HCT116 (cell line): Measurements from ENCODE around the gene TBX5. TPM values are rescaled to one million over a fixed set of nuclear protein-coding genes. Genes with fewer than 3 reads are reported as not detected.

Experiments
- ATAC-seq: fragments of 200-7000 bp; cut with Tn5 transposase; 2 replicates; pipeline ENCODE4 v1.9.1; 2020; ENCODE audit warnings: mild to moderate bottlenecking, moderate library complexity
- BruUV-seq: library from RNA; stranded (reverse); fragments of 400-500 nt; replicated peaks from 2 replicates; lab custom pipeline; 2021; lab: Mats Ljungman, UMichigan
- CTCF ChIA-PET: fragments of 300-600 bp; sonication (Branson Sonifier 250); formaldehyde crosslinking; loops from one replicate; lab custom pipeline; 2021; ENCODE audit warnings: antibody characterized with exemption; lab: Charles Lee
- POLR2A ChIA-PET: fragments of 300-600, 350-600 bp; sonication (Branson Sonifier 250); formaldehyde crosslinking; loops from one replicate; lab custom pipeline; 2021; ENCODE audit warnings: antibody characterized with exemption; lab: Charles Lee
- RAD21 ChIA-PET, 2 experiments: fragments of 300-600 bp; sonication (Branson Sonifier 250); formaldehyde crosslinking; loops; one replicate each; lab custom pipeline; 2023; ENCODE audit warnings: low total read pairs in 2 of 2; ENCODE audit not compliant: uncharacterized antibody in 2 of 2, unreplicated experiment in 2 of 2, low non-redundant PET in 1 of 2; lab: Charles Lee
- DNase-seq: peaks from one replicate; pipeline ENCODE4 v3.0.0-alpha.2; 2010; ENCODE audit warnings: low read depth, low spot score
- H2AFZ ChIP-seq: fragments of 200-600 bp; shearing (Covaris generic), sonication (generic); 2 replicates; pipeline ENCODE4 v1.6.1; 2017; ENCODE audit warnings: low read depth, mixed run types, mixed read lengths, antibody characterized with exemption, low read length; ENCODE audit not compliant: poor library complexity, severe bottlenecking
- H3K27ac ChIP-seq: 2 replicates; pipeline ENCODE4 v1.5.1; 2012; ENCODE audit warnings: low read depth, low read length
- H3K27me3 ChIP-seq: fragments of 200-600 bp; sonication (generic); 2 replicates; pipeline ENCODE4 v1.6.1; 2016; ENCODE audit warnings: mixed run types, low read length, mixed read lengths; ENCODE audit not compliant: insufficient read depth
- H3K36me3 ChIP-seq, 2 experiments: fragments of 200-500 bp in 1 of 2; fragments of 200-600 bp in 1 of 2; sonication (Bioruptor generic) in 1 of 2; sonication (generic) in 1 of 2; 2 replicates each; pipeline versions ENCODE4 v1.5.1 to v1.6.1; 2014 to 2016; ENCODE audit warnings: low read length in 2 of 2, inconsistent platforms in 1 of 2, mixed read lengths in 1 of 2, mixed run types in 1 of 2; ENCODE audit not compliant: insufficient read depth in 2 of 2, control insufficient read depth in 1 of 2
- H3K4me1 ChIP-seq, 2 experiments: fragments of 200-600 bp in 1 of 2; sonication (generic) in 1 of 2; 2 replicates each; pipeline versions ENCODE4 v1.5.1 to v1.6.1; 2012 to 2017; ENCODE audit warnings: low read length in 2 of 2, inconsistent platforms in 1 of 2, mild to moderate bottlenecking in 1 of 2, mixed read lengths in 1 of 2, mixed run types in 1 of 2, moderate library complexity in 1 of 2; ENCODE audit not compliant: insufficient read depth in 2 of 2, control insufficient read depth in 1 of 2
- H3K4me2 ChIP-seq: fragments of 200-600 bp; sonication (generic); 2 replicates; pipeline ENCODE4 v1.6.1; 2017; ENCODE audit warnings: mixed run types, low read length, mixed read lengths
- H3K4me3 ChIP-seq, 2 experiments: fragments of 200-600 bp in 1 of 2; sonication (generic) in 1 of 2; replicated peaks in 1 of 2; 2 replicates each; pipeline ENCODE4 v1.5.1; 2011 to 2016; ENCODE audit warnings: low read length in 2 of 2, control low read depth in 1 of 2, low read depth in 1 of 2, mild to moderate bottlenecking in 1 of 2, mixed read lengths in 1 of 2, mixed run types in 1 of 2
- H3K79me2 ChIP-seq: fragments of 200-600 bp; sonication (generic); 2 replicates; pipeline ENCODE4 v1.6.1; 2017; ENCODE audit warnings: mild to moderate bottlenecking, mixed run types, low read length, moderate library complexity, mixed read lengths; ENCODE audit not compliant: insufficient read depth
- H3K9ac ChIP-seq: fragments of 200-600 bp; sonication (generic); 2 replicates; pipeline ENCODE4 v1.6.1; 2016; ENCODE audit warnings: low read length, mixed read lengths
- H3K9me2 ChIP-seq: fragments of 200-600 bp; sonication (generic), shearing (Covaris generic); 2 replicates; pipeline ENCODE4 v1.6.1; 2017; ENCODE audit warnings: mixed run types, mild to moderate bottlenecking, moderate library complexity; ENCODE audit not compliant: insufficient read depth
- H3K9me3 ChIP-seq, 2 experiments: fragments of 200-500 bp in 1 of 2; fragments of 200-600 bp in 1 of 2; sonication (Bioruptor generic) in 1 of 2; sonication (generic) in 1 of 2; 2 replicates each; pipeline ENCODE4 v1.6.1; 2014 to 2017; ENCODE audit warnings: low read length in 2 of 2, mixed read lengths in 2 of 2, inconsistent platforms in 1 of 2, low read depth in 1 of 2, mild to moderate bottlenecking in 1 of 2, mixed run types in 1 of 2, moderate library complexity in 1 of 2; ENCODE audit not compliant: control insufficient read depth in 1 of 2, insufficient read depth in 1 of 2
- H4K20me1 ChIP-seq: fragments of 200-600 bp; sonication (generic), shearing (Covaris generic); 2 replicates; pipeline ENCODE4 v1.6.1; 2017; ENCODE audit warnings: mixed run types, mild to moderate bottlenecking, moderate library complexity; ENCODE audit not compliant: insufficient read depth
- CBX3 ChIP-seq: IDR thresholded peaks from 2 replicates; pipeline ENCODE4 v1.6.1; 2012; ENCODE audit warnings: low read depth
- ELF1 ChIP-seq: IDR thresholded peaks from 2 replicates; pipeline ENCODE4 v1.6.1; 2012; ENCODE audit warnings: low read depth, borderline replicate concordance
- EZH2 ChIP-seq: fragments of 200-600 bp; sonication (generic); IDR thresholded peaks from 2 replicates; pipeline ENCODE4 v1.6.1; 2017; ENCODE audit warnings: antibody characterized with exemption, mixed run types
- EZH2phosphoT487 ChIP-seq: fragments of 200-600 bp; IDR thresholded peaks from 2 replicates; pipeline ENCODE4 v1.6.1; 2018; ENCODE audit warnings: antibody characterized with exemption, borderline replicate concordance
- FOSL1 ChIP-seq: IDR thresholded peaks from 2 replicates; pipeline ENCODE4 v1.6.1; 2012; ENCODE audit warnings: low read depth
- JUND ChIP-seq: IDR thresholded peaks from 2 replicates; pipeline ENCODE4 v1.6.1; 2012
- POLR2A ChIP-seq: IDR thresholded peaks from 2 replicates; pipeline ENCODE4 v1.7.0; 2011; ENCODE audit warnings: borderline replicate concordance; ENCODE audit not compliant: insufficient read depth, insufficient read length; ENCODE audit errors: extremely low read depth
- POLR2AphosphoS5 ChIP-seq: IDR thresholded peaks from 2 replicates; pipeline ENCODE4 v1.6.1; 2011; ENCODE audit warnings: mild to moderate bottlenecking, low read depth, low read length, moderate library complexity
- SP1 ChIP-seq: IDR thresholded peaks from 2 replicates; pipeline ENCODE4 v1.6.1; 2012; ENCODE audit warnings: low read depth
- SRF ChIP-seq: IDR thresholded peaks from 2 replicates; pipeline ENCODE4 v1.6.1; 2012; ENCODE audit warnings: low read depth
- YY1 ChIP-seq: IDR thresholded peaks from 2 replicates; pipeline ENCODE4 v1.6.1; 2011; ENCODE audit warnings: low read length, low read depth, moderate library complexity, mild to moderate bottlenecking; ENCODE audit not compliant: insufficient replicate concordance; ENCODE audit errors: extremely low read depth
- ZFX ChIP-seq: fragments of 450-650 bp; IDR thresholded peaks from 2 replicates; pipeline ENCODE4 v1.6.1; 2017
- intact Hi-C: fragments of 100-400 bp; cut with micrococcal nuclease; formaldehyde crosslinking; loops from 2 replicates; pipeline ENCODE4 v1.10.0; 2022
- total RNA-seq: library from RNA; stranded (reverse); gene quantifications from one replicate; pipeline ENCODE4 v1.2.1, GENCODE V29; 2021; ENCODE audit not compliant: unreplicated experiment
- TF ChIP-seq, protein P1 (sequence below): IDR thresholded peaks from 2 replicates; pipeline ENCODE4 v1.6.1; 2012
- TF ChIP-seq, protein P2 (sequence below): IDR thresholded peaks from 2 replicates; pipeline ENCODE4 v1.6.1; 2011; ENCODE audit warnings: mild to moderate bottlenecking, low read length, moderate library complexity; ENCODE audit not compliant: insufficient replicate concordance; ENCODE audit errors: extremely low read depth
- TF ChIP-seq, protein P3 (sequence below): IDR thresholded peaks from 2 replicates; pipeline ENCODE4 v1.6.1; 2012
- TF ChIP-seq, protein P4 (sequence below), 3 experiments: fragments of 200-600 bp in 1 of 3; sonication (generic) in 1 of 3; IDR thresholded peaks in 2 of 3; conservative IDR thresholded peaks in 1 of 3; 2 replicates each; pipeline ENCODE4 v1.5.1; 2012 to 2017; ENCODE audit warnings: low read depth in 2 of 3, low read length in 2 of 3, antibody characterized with exemption in 1 of 3, borderline replicate concordance in 1 of 3, control low read depth in 1 of 3, mild to moderate bottlenecking in 1 of 3, mixed read lengths in 1 of 3, mixed run types in 1 of 3, moderate library complexity in 1 of 3; ENCODE audit not compliant: insufficient read depth in 1 of 3

Gene TBX5
- total RNA-seq, 1 experiment from 2014 or later, result 0.10 TPM

DNA sequence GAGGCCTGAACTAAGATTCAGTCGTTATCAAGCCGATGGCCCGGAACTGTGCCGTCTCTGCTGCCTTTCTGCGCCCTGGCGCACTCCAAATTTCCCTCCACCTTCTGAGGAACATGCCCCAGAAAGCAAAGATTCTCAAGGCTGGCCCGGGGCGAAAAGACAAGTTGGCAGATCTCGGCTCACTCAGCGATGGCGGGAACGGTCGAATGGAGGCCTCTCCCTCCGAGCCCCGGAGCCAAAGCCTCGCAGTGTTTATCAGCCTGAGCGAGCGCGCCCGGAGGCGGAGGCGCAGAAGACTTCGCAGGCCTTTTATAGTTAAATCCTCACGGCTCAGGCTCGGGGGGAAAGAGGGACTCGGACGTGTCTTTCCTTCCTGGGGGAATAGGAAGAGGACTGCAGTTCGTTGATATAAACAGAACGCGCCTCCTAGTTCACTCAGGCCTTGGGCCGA lies 5.6 kb downstream of the TBX5 start:
- H3K27ac ChIP-seq, result no peak overlapping the region
- no peaks in the 10 kb centered on the region for H4K20me1 ChIP-seq
- peaks cover 15% of the 10 kb centered on the region; the same call in 1 of the 2 replicates for H3K27me3 ChIP-seq
- CTCF ChIA-PET, result no interaction called here
- no peaks in the 10 kb centered on the region for H3K79me2 ChIP-seq
- no TSS peak for BruUV-seq
- no peak overlapping the region for H3K4me3 ChIP-seq
- H3K9me3 ChIP-seq, result no peaks in the 10 kb centered on the region
- POLR2A ChIA-PET, result no interaction called here
- no peak overlapping the region for H2AFZ ChIP-seq
- peaks cover 0 to 7% of the 10 kb centered on the region in 2 experiments; a peak in 2 of 4 replicates for H3K4me1 ChIP-seq
- TF ChIP-seq CBX3 (no peak), POLR2AphosphoS5 (no peak), ELF1 (no peak), SRF (no peak), ZFX (no peak), POLR2A (no peak)
- TF ChIP-seq, protein P1, sequence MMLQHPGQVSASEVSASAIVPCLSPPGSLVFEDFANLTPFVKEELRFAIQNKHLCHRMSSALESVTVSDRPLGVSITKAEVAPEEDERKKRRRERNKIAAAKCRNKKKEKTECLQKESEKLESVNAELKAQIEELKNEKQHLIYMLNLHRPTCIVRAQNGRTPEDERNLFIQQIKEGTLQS, result no peak
- TF ChIP-seq, protein P2, sequence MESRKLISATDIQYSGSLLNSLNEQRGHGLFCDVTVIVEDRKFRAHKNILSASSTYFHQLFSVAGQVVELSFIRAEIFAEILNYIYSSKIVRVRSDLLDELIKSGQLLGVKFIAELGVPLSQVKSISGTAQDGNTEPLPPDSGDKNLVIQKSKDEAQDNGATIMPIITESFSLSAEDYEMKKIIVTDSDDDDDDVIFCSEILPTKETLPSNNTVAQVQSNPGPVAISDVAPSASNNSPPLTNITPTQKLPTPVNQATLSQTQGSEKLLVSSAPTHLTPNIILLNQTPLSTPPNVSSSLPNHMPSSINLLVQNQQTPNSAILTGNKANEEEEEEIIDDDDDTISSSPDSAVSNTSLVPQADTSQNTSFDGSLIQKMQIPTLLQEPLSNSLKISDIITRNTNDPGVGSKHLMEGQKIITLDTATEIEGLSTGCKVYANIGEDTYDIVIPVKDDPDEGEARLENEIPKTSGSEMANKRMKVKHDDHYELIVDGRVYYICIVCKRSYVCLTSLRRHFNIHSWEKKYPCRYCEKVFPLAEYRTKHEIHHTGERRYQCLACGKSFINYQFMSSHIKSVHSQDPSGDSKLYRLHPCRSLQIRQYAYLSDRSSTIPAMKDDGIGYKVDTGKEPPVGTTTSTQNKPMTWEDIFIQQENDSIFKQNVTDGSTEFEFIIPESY, result no peak
- H3K4me2 ChIP-seq, result no peak overlapping the region
- intact Hi-C loops, result no loop called here
- ATAC-seq, result no peak
- DNase-seq, result no peak
- RAD21 ChIA-PET, result no interaction called here
- H3K9me2 ChIP-seq, result no peaks in the 10 kb centered on the region
- no peak overlapping the region for H3K9ac ChIP-seq
- no peaks in the 10 kb centered on the region for H3K36me3 ChIP-seq

DNA sequence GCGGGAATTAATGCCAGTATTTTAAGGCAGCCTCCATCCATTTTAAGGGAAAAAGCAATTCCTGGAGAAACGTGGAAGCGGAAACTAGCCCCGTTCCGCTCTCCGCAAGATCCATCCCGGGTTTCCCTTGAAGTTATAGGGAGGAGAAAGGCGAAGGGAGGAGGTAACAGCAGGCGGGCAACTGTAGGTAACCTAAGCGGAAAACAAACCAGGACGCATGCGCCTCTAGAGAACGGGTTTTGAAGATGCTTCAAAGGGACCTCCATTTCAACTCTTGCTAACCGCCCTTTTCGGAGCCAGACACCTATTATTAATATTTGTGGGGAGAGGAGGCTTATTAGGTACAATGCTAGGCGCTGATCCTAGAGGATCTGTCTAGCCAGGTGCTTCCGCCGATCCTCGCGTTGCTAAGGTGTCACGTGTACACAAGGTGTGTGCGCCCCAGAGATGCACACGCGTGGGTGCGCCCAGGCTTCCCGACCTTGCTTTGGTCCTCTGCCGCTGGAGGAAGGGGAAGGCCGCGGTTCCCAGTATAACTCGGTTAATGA lies 6.2 kb downstream of the TBX5 start:
- no peaks in the 10 kb centered on the region for H3K9me3 ChIP-seq
- BruUV-seq, result no TSS peak
- peaks cover 16% of the 10 kb centered on the region; the same call in 1 of the 2 replicates for H3K27me3 ChIP-seq
- no peaks in the 10 kb centered on the region for H3K9me2 ChIP-seq
- no peaks in the 10 kb centered on the region for H4K20me1 ChIP-seq
- ChIA-PET CTCF (no interaction called here), RAD21 (no interaction called here), POLR2A (no interaction called here)
- H3K4me1 ChIP-seq, result peaks cover 0 to 7% of the 10 kb centered on the region in 2 experiments; a peak in 2 of 4 replicates
- H3K9ac ChIP-seq, result no peak overlapping the region
- H3K27ac ChIP-seq, result no peak overlapping the region
- H2AFZ ChIP-seq, result peak overlapping the region; percentile 26
- ATAC-seq (peak; percentile 87), DNase-seq (peak; percentile 62)
- H3K36me3 ChIP-seq, result no peaks in the 10 kb centered on the region
- H3K4me2 ChIP-seq, result peak overlapping the region; percentile 60
- no peaks in the 10 kb centered on the region for H3K79me2 ChIP-seq
- peak overlapping the region; percentile 3 to 43; a peak in 3 of 4 replicates for H3K4me3 ChIP-seq
- intact Hi-C loops, result no loop called here
- TF ChIP-seq, protein P3, sequence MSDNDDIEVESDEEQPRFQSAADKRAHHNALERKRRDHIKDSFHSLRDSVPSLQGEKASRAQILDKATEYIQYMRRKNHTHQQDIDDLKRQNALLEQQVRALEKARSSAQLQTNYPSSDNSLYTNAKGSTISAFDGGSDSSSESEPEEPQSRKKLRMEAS, result peak; percentile 57
- no peak for TF ChIP-seq POLR2AphosphoS5
- TF ChIP-seq CBX3, result peak; percentile 66; the same call in 1 of the 2 replicates
- TF ChIP-seq YY1, result peak; percentile 48
- no peak for TF ChIP-seq EZH2phosphoT487
- peak; percentile 90 for TF ChIP-seq SP1
- no peak for TF ChIP-seq EZH2
- TF ChIP-seq FOSL1, result no peak
- peak; percentile 68 for TF ChIP-seq JUND
- TF ChIP-seq, protein P4, sequence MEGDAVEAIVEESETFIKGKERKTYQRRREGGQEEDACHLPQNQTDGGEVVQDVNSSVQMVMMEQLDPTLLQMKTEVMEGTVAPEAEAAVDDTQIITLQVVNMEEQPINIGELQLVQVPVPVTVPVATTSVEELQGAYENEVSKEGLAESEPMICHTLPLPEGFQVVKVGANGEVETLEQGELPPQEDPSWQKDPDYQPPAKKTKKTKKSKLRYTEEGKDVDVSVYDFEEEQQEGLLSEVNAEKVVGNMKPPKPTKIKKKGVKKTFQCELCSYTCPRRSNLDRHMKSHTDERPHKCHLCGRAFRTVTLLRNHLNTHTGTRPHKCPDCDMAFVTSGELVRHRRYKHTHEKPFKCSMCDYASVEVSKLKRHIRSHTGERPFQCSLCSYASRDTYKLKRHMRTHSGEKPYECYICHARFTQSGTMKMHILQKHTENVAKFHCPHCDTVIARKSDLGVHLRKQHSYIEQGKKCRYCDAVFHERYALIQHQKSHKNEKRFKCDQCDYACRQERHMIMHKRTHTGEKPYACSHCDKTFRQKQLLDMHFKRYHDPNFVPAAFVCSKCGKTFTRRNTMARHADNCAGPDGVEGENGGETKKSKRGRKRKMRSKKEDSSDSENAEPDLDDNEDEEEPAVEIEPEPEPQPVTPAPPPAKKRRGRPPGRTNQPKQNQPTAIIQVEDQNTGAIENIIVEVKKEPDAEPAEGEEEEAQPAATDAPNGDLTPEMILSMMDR (IDR thresholded peaks at IDR 0.05 in 2 of 3, conservative IDR thresholded peaks at IDR 0.05 in 1 of 3; ENCODE audit: borderline replicate concordance in 1 of 3, insufficient read depth in 1 of 3, low read depth in 2 of 3, low read length in 2 of 3), result no peak
- TF ChIP-seq, protein P1, result no peak
